T-helper 1 cell (primary cell): ENCODE measurements around the gene ASCC1.
"Not testable (repeated sequence)": the region's sequence is repeated elsewhere in the genome, so short reads cannot be mapped to it uniquely, and the experiment has no call there.

Source experiments
- DNase-seq, 5 donors: peaks; one replicate each; pipeline ENCODE4 v3.0.0-alpha.2; 2012 to 2020

The ASCC1 gene

GRCh38 chr10:72219235-72219814 lies 3.2 kb upstream of the ASCC1 start:
- DNase-seq: no peak

- DNase-seq: no peak
These were observed 2.6 kb upstream of the ASCC1 start for GRCh38 chr10:72218726-72219125.

GRCh38 chr10:72218325-72218724 lies 2.2 kb upstream of the ASCC1 start:
- DNase-seq: no peak

- DNase-seq: not testable (repeated sequence)
These were observed 4.2 kb downstream of the ASCC1 start for GRCh38 chr10:72211832-72212231.

- not testable (repeated sequence) for DNase-seq
These were observed 4.7 kb downstream of the ASCC1 start for GRCh38 chr10:72211381-72211780.

GRCh38 chr10:72208526-72208925 lies 7.5 kb downstream of the ASCC1 start:
- DNase-seq: peak in 1 of 5 donors; percentile 89

GRCh38 chr10:72206511-72207229 lies 9.4 kb downstream of the ASCC1 start:
- DNase-seq: no peak

- no peak for DNase-seq
These were observed 11.4 kb downstream of the ASCC1 start for GRCh38 chr10:72204724-72205123.

- DNase-seq: no peak
These were observed 11.8 kb downstream of the ASCC1 start for GRCh38 chr10:72204296-72204695.

- DNase-seq: no peak
These were observed 14.8 kb downstream of the ASCC1 start for GRCh38 chr10:72201293-72201692.

GRCh38 chr10:72200883-72201282 lies 15.2 kb downstream of the ASCC1 start:
- DNase-seq: no peak

GRCh38 chr10:72194949-72195348 lies 21.1 kb downstream of the ASCC1 start:
- DNase-seq: no peak

GRCh38 chr10:72186982-72187330 lies 29.1 kb downstream of the ASCC1 start:
- no peak for DNase-seq

GRCh38 chr10:72186258-72186981 lies 29.7 kb downstream of the ASCC1 start:
- no peak for DNase-seq

- no peak for DNase-seq
These were observed 31.9 kb downstream of the ASCC1 start for GRCh38 chr10:72184156-72184555.

- no peak for DNase-seq
These were observed 38.6 kb downstream of the ASCC1 start for GRCh38 chr10:72177454-72177853.

- no peak for DNase-seq
These were observed 39.4 kb downstream of the ASCC1 start for GRCh38 chr10:72176701-72177100.

GRCh38 chr10:72175149-72175548 lies 40.9 kb downstream of the ASCC1 start:
- peak in 1 of 5 donors; percentile 11 for DNase-seq

GRCh38 chr10:72174297-72174662 lies 41.8 kb downstream of the ASCC1 start:
- no peak for DNase-seq

- peak in 1 of 5 donors; percentile 25 for DNase-seq
These were observed 42.3 kb downstream of the ASCC1 start for GRCh38 chr10:72173619-72174296.

- no peak for DNase-seq
These were observed 42.8 kb downstream of the ASCC1 start for GRCh38 chr10:72173262-72173618.

GRCh38 chr10:72171175-72171630 lies 44.9 kb downstream of the ASCC1 start:
- DNase-seq: no peak

GRCh38 chr10:72170733-72171132 lies 45.3 kb downstream of the ASCC1 start:
- no peak for DNase-seq

GRCh38 chr10:72170263-72170662 lies 45.8 kb downstream of the ASCC1 start:
- DNase-seq: no peak
